Adrenal gland (tissue), 5 donors: ENCODE results near the gene SLC1A2.

ENCODE experiments used
- POLR2A ChIP-seq, 2 donors: fragments of 450-650 bp; IDR thresholded peaks; one replicate each; pipeline ENCODE4 v1.6.1; 2017; ENCODE audit warnings: antibody characterized with exemption in 2 of 2, mild to moderate bottlenecking in 2 of 2, moderate library complexity in 1 of 2
- TF ChIP-seq, protein P1 (sequence below), 6 experiments: fragments of 450-650 bp in 4 of 6; fragments of 200-600 bp in 2 of 6; sonication (generic) in 1 of 6; IDR thresholded peaks; 1 replicate in 5 of 6; 2 replicates in 1 of 6; pipeline versions ENCODE4 v1.5.1 to v1.8.0; 2016 to 2021; ENCODE audit warnings: antibody characterized with exemption in 6 of 6, mild to moderate bottlenecking in 2 of 6, moderate library complexity in 1 of 6
- donor health status: DM: no; HTN: no; CAD: no.

GRCh38 chr11:35243774-35244173, 175.6 kb downstream of the SLC1A2 start:
- TF ChIP-seq, protein P1, sequence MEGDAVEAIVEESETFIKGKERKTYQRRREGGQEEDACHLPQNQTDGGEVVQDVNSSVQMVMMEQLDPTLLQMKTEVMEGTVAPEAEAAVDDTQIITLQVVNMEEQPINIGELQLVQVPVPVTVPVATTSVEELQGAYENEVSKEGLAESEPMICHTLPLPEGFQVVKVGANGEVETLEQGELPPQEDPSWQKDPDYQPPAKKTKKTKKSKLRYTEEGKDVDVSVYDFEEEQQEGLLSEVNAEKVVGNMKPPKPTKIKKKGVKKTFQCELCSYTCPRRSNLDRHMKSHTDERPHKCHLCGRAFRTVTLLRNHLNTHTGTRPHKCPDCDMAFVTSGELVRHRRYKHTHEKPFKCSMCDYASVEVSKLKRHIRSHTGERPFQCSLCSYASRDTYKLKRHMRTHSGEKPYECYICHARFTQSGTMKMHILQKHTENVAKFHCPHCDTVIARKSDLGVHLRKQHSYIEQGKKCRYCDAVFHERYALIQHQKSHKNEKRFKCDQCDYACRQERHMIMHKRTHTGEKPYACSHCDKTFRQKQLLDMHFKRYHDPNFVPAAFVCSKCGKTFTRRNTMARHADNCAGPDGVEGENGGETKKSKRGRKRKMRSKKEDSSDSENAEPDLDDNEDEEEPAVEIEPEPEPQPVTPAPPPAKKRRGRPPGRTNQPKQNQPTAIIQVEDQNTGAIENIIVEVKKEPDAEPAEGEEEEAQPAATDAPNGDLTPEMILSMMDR (IDR thresholded peaks at IDR 0.05), result no peak
- TF ChIP-seq POLR2A (IDR thresholded peaks at IDR 0.05), result no peak
